Activated T-cell treated with anti-CD3 and anti-CD28 coated beads for 4 hours (primary cell): ENCODE measurements around the gene CST1.
"Not testable (repeated sequence)": the region's sequence is repeated elsewhere in the genome, so short reads cannot be mapped to it uniquely, and the experiment has no call there.

Source experiments
- DNase-seq: peaks from one replicate; pipeline ENCODE4 v3.0.0-alpha.2; 2020

The CST1 gene

GRCh38 chr20:23754731-23755130 is 4.0 kb upstream of the CST1 start:
- no peak for DNase-seq

DNA sequence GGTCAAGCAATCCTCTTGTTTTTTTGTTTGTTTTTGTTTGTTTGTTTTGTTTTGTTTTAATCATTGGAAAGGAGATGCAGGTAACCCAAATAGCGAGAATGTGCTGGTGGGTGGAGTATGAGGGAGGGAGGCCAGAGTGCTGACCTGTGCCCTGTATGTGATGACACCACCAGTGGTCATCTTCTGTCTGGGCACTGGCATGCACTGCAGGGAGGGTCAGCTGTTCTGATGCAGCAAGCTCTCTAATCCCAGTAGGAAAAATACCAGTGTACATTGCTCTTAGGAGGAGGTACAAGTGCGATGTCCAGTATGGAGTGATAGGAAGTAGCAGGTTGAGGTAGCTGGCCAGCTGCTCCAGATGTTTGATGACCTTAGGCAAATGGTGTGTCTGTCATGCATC is 2.9 kb upstream of the CST1 start:
- DNase-seq: no peak

- DNase-seq: no peak
Observed at GRCh38 chr20:23753194-23753548, 2.4 kb upstream of the CST1 start.

GRCh38 chr20:23752481-23753193 is 1.9 kb upstream of the CST1 start:
- no peak for DNase-seq

GRCh38 chr20:23752019-23752418 is 1.3 kb upstream of the CST1 start:
- DNase-seq: no peak

DNA sequence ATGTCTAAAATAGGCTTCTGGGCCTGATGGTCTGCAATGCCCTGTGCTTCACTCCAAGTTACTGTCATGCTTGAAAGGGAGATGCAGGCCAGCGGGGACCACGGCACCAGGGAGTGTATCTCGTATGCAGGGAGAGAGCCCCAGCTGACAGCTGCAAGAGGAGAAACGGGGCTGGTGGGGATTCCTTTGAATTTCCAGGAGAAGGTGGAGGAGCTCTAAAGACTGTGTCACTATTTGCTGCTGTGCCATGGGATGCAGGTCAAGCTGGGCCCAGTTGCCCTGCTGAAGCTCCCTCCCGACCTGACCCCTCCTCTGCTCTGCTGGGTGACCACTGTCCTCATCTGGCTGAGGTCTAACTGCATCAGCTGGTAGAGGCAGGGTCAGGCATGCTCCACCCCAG is 989 bp downstream of the CST1 start:
- no peak for DNase-seq

- DNase-seq: not testable (repeated sequence)
Observed at GRCh38 chr20:23748975-23749374, 1.8 kb downstream of the CST1 start.

DNA sequence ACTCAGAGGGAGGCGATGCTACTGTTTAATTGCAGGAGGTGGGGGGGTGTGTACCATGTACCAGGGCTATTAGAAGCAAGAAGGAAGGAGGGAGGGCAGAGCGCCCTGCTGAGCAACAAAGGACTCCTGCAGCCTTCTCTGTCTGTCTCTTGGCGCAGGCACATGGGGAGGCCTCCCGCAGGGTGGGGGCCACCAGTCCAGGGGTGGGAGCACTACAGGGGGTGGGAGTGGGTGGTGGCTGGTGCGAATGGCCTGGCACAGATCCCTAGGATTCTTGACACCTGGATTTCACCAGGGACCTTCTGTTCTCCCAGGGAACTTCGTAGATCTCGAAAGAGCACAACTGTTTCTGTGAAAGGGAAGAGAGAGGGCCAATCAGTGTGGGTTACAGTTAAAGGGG is 3.2 kb downstream of the CST1 start:
- DNase-seq: not testable (repeated sequence)

DNA sequence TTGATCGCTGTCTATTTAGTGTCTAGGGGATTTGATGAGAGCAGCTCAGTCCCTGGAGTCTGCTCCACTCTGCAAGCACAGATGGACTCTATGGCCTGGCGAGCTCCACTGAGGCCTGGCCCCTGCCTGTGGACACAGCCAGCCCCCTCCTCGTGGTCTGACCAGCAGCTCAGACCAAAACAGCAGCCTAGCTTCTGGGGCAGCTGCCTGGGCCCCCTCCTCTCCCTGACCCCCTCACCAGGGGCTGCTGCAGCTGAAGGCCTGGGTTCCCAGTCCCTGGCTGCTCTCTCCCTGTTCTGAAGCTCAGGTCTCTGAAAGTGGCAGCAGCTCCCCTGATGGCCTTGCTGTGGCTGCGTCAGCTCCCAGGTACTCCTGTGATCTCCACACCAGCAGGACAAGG is 3.6 kb downstream of the CST1 start:
- DNase-seq: not testable (repeated sequence)

- no peak for DNase-seq
Observed at GRCh38 chr20:23746321-23746720, 4.4 kb downstream of the CST1 start.

GRCh38 chr20:23745247-23745646 is 5.5 kb downstream of the CST1 start:
- no peak for DNase-seq

GRCh38 chr20:23744817-23745216 is 5.9 kb downstream of the CST1 start:
- DNase-seq: no peak

GRCh38 chr20:23735391-23735790 is 15.3 kb downstream of the CST1 start:
- DNase-seq: not testable (repeated sequence)

- DNase-seq: not testable (repeated sequence)
Observed at GRCh38 chr20:23734949-23735348, 15.8 kb downstream of the CST1 start.

DNA sequence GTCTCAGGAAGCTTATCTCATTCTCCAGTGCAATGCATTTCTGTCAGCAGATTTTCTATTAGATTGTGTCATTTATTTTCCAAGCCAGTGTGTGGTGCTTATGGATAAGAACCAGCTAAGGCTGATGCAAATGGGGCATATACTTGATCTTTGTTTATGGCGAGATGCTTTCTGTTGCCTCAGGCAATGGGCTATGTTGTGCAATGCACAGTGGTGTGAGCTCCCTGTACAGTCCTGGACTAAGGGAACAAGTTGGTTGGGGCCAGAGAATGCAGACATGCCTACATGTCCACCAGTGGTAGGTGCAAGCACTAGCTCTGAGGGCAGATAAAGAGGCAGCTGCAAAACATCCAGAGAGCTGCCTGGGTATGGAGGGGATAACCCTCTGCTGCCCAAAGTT is 16.3 kb downstream of the CST1 start:
- not testable (repeated sequence) for DNase-seq

GRCh38 chr20:23727016-23727415 is 23.7 kb downstream of the CST1 start:
- DNase-seq: no peak

- DNase-seq: no peak
Observed at GRCh38 chr20:23725102-23725501, 25.6 kb downstream of the CST1 start.

DNA sequence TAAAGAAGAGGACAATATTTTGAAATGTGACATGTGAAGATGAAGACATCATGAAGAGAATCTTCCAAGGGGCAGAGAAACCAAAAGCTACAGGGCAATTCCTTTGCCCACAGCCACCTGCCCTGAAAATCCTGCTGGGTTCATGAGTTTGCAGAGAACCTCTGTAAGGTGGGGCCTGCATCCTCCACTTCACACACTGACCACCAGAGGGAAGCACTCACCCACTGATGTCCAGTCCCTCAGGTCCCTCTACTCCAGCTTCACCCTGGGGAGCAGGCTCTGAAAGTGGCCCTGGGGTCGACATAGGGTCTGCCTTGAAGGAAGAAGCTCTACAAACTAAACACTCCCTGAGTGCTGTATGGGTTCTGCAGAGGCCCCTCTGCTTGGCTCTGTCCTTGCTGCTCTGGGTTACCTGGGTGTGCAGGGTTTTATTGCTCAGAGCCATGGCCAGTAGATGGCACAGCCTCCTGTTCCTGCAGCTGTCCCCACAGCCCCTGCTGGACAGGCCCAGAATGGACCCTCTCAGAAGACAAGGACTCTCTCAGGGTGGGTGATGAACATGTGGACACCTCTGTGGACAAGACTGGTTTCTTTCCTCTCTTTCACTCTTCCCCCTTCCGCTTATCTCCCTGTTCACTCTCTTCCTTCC is 27.0 kb downstream of the CST1 start:
- DNase-seq: not testable (repeated sequence)

DNA sequence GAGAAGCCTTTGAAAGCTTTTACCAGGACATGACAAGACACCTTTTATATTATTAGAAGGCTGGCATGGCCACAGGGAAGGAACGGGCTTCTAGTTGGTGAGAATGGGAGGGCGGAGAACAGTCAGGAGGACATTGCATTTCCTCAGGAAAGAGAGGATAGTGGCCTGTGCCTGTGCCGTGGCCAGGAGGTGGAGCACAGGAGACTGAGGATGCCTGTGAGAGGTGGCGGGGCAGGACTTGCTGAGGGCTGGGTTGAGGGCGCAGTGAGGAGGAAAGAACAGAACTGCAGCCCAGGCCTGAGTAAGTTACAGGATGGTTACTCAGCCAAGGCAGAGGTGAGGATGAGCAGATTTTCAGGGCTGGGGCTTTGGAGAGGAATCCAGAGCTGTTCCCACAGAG is 27.9 kb downstream of the CST1 start:
- DNase-seq: not testable (repeated sequence)

- no peak for DNase-seq
Observed at GRCh38 chr20:23721962-23722361, 28.8 kb downstream of the CST1 start.

DNA sequence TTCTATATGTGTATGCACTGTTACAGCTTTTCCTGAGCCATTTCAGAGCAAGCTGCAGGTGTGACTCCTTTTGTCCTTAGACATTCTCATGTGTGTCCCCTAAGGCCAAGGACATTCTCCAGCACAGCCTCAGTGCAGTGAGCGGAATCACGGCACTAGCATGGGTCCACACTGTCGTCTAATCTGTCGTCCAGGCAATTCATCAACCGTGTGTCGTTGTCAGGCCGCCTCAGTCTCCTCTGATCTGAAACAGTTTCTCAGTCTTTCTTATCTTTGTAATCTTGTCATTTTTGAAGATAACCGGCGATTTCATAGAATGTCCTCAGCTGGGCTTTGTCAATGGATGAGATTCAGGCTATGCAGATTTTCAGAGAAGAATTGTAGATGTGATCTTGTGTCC is 31.4 kb downstream of the CST1 start:
- DNase-seq: not testable (repeated sequence)

GRCh38 chr20:23711778-23712177 is 39.0 kb downstream of the CST1 start:
- DNase-seq: not testable (repeated sequence)

DNA sequence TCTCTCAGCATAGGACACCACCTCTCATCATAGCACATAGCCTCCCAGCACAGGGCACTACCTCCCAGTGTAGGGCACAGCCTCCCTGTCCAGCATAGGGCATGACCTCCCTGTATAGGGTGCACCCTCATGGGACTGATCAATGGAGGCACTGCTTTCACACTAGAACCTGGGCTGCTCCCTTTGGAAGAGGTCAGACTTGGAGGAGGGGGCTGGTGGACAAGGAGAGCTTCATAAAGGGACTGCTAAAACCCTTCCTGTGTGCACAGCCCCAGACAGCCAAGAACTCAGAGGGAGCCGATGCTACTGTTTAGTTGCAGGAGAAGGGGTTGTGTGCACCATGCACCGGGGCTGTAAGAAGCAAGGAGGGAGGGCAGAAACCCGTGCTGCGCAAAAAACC is 40.0 kb downstream of the CST1 start:
- DNase-seq: no peak

DNA sequence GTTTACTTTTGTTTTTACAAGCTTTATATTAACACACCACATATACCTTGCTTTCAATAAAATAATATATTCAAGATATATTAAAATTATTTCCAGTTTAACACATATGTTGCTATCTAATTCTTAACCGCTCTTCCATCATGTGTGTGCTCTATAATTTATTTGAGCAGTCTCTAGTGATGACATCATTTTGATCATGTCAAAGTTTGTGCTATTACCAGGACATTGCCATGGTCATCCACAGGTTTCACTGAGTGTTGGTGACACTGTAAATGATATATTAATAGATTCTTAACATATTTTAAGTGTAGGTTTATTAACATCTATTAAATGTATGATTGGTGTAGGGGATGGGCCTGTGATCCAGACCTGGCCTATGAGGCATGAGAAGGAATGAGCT is 44.8 kb downstream of the CST1 start:
- DNase-seq: no peak

GRCh38 chr20:23702021-23702420 is 48.7 kb downstream of the CST1 start:
- DNase-seq: no peak
